ENCODE results near the gene DCLK1.

- TF ChIP-seq CTCF (IDR thresholded peaks at IDR 0.05; ENCODE audit: insufficient read depth, low read length), result no peak
- no peak for TF ChIP-seq POLR2AphosphoS5 (IDR thresholded peaks at IDR 0.05; ENCODE audit: low read depth)
These were observed 360.4 kb downstream of the DCLK1 start for GRCh38 chr13:35770756-35771297.
